Stimulated activated naive CD8-positive, alpha-beta T cell treated with anti-CD3 and anti-CD28 coated beads, Interleukin-15, Interleukin-2, amounts not matched to agents 100 U/mL and 50 U/mL, for 24 hours (primary cell): Measurements from ENCODE around the gene SLC26A2.
"Not testable (repeated sequence)": the region's sequence is repeated elsewhere in the genome, so short reads cannot be mapped to it uniquely, and the experiment has no call there.

Source experiments
- ATAC-seq: fragments of 150-1000 bp; cut with Tn5 transposase; one replicate; pipeline ENCODE4 v1.10.0; 2021
- DNase-seq: peaks from one replicate; pipeline ENCODE4 v3.0.0; 2021

The SLC26A2 gene

DNA sequence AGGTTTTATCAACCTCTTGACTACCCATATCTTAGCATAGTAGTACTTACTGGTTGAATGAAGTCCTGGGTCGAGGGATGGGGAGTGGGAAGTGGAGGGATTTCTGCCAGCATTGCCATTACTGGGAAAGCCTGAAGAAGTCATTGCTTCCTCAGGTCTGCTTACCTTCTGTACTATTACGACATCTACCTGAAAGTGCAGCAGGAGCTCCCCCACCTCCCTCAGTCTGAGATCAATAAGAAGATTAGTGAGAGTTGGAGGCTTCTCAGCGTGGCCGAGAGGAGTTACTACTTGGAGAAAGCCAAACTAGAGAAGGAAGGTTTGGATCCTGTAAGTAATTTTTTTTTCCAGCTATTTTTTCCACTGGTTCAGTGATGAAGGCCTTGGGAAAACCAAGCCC lies 45.8 kb downstream of the SLC26A2 start:
- ATAC-seq (no peak), DNase-seq (no peak)

DNA sequence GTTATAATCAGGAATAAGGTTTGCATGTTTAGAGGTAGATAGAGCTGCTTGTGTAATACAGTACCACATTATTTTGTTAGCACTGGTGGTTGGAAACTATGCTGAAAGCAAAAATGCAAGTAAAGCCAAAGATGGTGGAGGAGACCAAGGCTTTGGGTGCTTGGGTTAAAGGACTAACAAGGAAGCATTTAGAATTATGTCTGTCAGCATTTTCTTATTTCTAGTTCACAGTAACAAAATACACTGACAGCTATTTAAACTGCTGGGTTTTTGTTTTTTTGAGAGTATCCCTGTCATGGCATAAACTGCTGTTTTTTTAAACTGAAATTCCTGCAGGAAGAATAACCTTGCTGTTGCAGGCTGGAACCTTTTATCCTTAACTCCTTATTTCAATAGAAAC lies 46.5 kb downstream of the SLC26A2 start:
- DNase-seq (no peak), ATAC-seq (no peak)

DNA sequence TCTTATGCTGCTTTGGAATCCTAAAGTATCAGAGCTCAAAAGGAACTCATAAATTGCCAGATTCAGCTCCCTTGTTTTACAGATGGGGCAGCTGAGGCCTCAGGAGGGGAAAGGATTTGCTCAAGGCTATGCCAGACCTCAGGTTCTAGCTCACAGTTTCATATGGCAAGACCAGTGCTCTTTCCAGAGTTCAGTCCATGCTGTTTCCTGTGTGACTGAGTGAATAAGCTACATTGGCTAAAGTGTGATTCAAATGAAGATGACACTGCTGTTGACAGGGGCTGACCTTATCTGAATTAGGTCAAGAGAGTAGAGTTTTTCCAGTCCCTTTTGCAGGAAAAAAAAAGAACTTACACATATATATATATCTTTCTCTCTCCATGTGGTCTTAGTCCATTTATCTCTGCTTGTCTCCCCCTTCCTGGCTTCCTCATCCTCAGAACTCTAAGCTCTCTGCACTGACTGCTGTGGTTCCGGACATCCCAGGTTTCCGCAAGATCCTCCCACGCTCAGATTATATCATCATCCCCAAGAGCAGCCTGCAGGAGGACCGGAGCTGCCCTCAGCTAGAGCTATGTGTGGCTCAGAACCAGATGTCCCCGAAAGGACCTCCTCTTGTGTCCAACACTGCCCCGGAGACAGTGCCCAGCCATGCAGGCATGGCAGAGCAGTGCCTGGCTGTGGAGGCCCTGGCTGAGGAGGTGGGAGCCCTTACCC lies 49.3 kb downstream of the SLC26A2 start:
- ATAC-seq: peak; percentile 42
- DNase-seq: no peak

DNA sequence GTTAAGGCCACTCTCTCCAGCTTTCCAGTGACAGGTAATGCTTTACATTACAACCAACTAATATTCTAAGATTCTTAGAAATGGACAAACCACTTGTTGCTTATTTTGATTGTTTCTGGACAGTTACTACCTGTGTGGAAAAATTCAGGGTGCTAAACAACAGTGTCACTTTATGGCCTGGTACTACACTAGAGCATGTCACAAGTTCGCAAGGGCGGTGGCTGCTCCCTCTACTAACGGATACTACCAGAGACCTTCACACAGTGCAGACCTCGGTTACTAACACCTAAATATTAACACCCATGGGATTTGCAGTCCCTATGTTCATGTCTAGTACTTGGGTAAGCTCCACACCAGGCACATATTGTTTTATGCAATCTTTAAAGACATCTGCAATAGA lies 53.4 kb downstream of the SLC26A2 start:
- DNase-seq (no peak), ATAC-seq (no peak)

DNA sequence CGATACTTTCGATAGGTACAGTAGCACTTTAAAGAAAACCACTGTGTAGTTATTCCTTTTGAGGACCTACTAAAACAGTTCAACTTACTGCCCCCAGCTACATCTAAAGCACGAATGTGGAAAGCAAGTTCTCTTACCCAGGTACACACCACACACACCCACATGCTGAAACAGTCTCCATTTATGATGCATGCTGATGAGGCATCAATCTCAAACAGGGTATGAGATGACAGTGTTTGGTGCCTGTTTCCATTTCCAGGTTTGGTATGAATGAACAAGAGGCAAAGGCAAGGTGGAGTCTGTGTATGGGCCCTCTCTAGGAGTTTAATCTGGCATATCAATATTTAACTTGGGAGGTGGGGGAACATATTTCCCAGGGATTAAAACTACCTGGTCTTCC lies 53.9 kb downstream of the SLC26A2 start:
- no peak for ATAC-seq
- no peak for DNase-seq

DNA sequence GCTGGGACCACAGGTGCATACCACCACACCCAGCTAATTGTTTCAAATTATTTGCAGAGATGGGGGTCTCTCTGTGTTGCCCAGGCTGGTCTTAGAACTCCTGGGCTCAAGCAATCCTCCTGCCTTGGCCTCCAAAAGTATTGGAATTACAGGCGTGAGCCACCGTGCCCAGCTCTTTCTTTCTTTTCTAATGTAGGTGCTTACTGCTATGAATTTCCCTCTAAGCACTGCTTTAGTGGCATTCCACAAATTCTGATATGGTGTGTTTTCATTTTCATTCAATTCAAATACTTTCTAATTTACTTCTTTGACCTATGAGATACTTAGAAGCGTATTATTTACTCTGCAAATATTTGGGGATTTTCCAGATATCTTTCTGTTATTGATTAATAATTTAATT lies 54.9 kb downstream of the SLC26A2 start:
- no peak for ATAC-seq
- DNase-seq: no peak

DNA sequence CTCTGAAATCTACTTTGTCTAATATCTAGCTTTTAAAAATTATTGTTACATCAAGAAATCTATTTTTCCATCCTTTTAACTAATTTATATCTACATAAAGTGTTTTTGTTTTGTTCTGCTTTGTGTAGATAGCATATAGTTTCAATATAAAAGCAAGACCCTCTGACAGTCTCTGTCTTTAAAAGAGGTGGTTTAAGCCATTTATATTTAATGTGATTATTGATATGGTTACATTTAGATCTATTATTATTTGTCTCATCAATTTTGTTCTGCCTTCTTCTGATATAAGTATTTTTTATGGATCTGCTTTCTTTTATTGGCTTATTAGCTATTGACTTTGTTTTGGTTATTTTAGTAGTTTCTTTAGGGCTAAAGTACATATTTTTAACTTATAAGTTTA lies 56.0 kb downstream of the SLC26A2 start:
- no peak for ATAC-seq
- DNase-seq: no peak

DNA sequence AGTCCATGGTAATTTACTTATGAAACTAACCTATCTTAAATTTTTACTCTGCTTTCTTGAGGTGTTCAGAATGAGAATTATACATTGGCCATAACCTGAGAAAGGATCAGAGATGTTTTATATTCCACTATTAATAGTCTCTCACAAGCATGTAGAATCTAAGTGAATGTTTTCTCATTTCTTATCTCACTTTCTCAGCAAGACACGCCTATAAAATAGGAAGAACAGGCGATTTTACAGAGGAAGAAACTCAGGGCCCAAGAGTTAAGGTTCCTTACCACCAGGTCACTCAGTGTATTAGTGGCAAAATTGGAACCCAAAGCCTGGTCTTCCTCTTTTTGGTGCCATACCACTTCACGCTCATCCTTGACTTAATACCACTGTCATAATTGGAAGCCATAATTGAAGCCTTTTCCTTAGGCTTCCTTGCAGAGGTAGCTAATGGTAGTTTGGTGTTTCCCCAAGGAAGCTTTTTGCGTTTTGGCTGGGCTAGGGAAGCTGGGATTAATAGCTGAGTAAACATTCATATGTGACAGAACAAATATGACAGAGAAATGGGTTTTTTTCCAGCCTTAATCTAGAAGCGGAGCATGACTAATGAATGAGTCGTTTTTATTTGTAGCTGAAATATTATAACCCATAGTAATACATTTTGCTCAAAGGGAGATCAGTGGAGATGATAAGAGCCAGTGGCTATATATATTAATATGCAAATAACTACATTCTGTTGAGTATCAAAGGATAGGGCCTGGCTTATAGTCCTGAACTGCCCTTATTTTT lies 56.9 kb downstream of the SLC26A2 start:
- no peak for ATAC-seq

DNA sequence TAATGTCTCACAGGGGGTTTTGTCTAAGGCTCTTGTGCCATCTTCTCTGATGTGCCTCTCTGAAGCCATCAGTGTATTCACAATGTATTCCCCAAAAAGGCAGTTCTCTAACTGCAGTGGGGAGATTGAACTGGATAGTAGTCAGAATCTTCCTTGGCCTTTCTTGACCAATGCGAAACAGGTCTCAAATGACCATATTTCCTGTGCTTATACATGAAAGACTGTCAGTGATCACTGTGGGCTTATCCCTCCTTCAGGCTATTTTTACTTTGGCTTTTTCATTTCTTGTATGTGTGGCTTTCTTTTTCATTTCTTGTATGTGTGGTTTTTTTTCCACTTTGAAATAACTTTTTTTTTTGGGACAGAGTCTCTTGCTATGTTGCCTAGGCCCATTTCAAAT lies 59.7 kb downstream of the SLC26A2 start:
- DNase-seq (no peak), ATAC-seq (no peak)

More for the DNA sequence above, 56.9 kb downstream of the SLC26A2 start:
- no peak for DNase-seq

DNA sequence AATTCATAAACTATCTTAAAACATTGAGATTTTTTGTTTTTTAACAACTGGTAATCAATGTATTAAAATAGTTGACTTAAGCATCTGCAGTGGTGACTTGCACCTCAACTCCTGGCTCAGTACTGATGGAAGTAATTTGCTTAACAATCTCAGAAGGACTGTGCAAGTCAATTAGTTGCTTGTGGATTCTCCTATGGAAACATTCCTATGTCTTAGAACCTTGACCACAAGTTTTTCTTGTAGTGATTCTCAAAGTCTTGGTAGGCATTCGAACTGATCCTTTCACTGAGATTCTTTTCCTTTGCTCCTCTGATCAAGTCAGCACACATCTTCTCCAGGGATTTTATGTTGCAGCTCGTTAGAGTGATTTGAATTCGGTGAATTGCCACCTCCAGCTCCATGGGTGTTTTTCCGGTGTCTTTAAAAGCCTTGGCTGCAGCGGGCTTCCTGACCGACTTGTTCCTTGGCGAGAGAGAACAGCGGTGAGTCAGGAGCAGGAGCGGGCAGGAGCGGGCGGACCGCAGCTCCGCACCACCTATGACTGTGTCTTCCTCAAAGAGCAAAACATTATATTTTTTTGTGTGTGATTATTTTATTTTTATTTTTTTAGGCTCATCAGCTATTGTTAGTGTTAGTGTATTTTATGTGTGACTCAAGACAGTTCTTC lies 61.1 kb downstream of the SLC26A2 start:
- no peak for ATAC-seq
- no peak for DNase-seq

DNA sequence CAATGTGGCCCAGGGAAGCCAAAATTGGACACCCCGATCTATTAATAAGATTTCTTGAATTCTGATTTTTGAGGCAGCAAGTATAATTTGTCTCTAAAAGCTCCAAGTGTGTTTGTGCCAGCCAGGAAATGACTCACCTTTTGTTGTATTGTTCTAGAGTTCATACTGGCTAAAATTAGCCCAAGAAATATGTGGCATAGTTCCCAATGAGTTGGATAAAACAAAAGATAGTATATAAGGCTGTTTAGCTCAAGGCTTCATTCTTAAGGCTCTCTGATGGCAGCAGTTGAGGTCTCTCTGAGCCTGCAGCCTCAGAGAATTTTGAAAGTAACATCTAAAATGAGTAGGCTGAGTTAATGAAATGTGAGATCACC lies 61.6 kb downstream of the SLC26A2 start:
- DNase-seq (no peak), ATAC-seq (no peak)

DNA sequence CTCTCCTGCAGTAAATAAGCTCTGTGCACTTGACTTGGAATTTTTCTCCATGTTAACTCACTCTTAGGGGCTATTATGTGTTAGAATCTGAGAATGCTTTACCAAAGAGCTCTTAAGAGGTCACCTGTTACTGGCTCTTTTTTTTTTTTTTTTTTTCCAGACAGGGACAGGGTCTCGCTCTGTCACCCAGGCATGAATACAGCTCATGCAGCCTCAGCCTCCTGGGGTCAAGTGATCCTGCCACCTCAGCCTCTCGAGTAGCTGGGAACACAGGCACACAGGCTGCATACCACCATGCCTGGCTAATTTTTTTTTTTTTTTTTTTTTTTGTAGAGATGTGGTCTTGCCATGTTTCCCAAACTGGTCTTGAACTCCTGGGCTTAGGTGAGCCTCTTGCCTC lies 62.1 kb downstream of the SLC26A2 start:
- no peak for ATAC-seq
- no peak for DNase-seq

DNA sequence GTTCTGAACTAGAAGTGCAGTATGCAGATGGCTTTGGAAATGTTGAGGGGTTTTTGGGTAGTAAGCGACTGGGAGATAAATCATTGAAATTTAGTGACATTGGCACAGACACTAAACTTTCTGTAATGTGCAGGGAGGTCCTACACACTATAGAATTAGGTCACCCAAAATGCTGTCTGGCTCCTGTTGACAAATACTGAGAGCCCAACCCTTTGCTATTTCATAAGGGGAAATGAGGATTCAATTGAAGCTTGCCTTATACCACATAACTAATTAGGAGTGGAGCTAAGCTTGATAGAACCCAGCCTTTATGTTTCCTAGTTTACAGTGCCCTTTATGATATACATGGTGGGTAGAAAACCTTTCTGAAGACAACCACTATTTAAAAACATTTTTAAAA lies 62.6 kb downstream of the SLC26A2 start:
- ATAC-seq: no peak
- DNase-seq: no peak

DNA sequence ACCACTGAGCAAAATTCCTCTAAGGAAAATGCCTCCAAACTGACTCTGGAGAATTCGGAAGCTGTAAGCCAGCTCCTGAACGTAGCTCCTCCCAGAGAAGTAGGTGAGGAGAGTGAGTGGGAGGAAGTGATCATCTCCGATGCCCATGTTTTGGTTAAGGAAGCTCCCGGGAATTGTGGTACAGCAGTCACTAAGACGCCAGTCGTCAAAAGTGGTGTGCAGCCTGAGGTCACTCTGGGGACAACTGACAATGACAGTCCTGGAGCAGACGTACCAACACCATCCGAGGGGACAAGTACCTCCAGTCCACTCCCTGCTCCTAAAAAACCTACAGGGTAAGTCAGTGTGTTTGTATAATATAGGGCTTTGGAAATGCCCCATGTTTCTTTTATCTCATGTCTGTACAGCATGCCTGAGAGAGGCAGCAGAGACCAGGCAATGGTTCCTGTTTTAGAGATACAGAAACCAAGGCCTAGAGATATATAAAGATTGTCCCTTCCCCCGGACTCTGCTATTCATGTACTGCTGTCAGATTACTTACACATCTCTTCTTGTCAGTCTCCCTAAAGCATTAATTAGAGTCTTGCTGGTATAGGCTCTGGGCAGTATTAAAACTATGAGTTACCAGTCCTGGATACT lies 63.9 kb downstream of the SLC26A2 start:
- no peak for ATAC-seq
- DNase-seq: no peak

DNA sequence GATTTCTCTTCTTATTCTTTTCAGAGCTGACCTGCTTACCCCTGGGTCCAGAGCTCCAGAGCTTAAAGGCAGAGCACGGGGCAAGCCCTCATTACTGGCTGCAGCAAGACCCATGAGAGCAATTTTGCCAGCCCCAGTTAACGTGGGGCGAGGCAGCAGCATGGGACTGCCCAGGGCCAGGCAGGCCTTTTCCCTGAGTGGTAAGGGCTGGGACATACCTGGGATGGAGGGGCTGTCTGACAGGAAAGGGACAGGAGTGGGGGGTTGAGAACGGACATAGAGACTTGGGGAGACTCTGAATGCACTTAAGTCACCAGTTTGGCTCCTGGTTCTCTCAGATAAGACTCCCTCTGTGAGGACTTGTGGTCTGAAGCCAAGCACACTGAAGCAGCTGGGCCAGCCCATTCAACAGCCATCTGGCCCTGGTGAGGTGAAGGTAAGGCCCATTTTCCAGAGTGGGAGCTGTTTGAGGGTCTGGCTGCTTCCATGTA lies 66.2 kb downstream of the SLC26A2 start:
- no peak for DNase-seq
- no peak for ATAC-seq

DNA sequence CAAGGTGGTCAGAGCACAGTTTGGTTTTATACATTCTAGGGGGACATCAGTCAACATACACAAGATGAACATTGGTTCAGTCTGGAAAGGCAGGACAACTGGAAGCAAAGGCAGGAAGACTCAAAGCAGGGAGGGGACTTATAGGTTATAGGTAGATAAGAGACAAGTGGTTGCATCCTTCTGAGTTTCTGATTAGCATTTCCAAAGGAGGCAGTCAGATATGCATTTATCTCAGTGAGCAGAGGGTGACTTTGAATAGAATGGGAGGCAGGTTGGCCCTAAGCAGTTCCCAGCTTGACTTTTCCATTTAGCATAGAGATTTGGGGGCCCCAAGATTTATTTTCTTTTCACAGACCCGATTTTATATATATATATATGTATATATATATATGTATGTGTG lies 67.5 kb downstream of the SLC26A2 start:
- not testable (repeated sequence) for ATAC-seq, DNase-seq

DNA sequence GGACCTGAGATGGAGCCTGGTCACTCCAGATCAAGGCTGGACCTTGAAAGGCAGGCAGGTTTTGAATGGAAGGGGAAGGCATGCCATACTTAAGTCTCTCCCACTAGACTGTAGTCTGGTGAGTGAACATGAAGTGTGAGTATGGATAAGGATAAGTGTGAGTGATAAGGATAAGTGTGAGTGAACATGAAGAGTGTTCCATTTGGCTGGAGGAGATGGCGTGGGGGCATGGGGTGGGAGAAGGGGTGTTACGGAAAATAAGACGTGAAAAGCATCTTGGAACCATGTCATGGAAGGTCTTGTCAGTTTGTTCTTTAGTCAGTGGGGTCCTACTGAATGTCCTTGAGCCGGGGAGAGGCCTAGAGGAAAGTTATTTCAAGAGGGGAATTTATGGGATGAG lies 72.8 kb downstream of the SLC26A2 start:
- DNase-seq (no peak), ATAC-seq (no peak)

DNA sequence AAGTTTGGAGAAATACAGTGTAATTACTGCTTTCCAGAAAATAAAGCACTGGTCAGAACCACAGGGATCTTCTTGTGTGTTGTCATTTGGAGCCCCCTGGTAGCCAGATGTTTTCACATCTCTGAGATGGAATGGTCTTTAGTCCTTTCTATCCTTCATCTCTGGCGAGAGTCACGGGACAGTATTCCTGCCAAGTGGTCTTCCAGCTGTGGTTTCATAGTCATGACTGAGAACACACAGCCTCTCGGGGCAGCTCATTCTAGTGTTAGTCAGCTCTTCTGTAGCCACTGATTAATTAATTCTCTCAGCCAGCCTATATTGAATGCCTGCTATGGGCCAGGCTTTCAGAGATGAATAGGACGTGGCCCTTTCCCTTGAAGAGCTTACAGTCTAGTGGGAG lies 74.1 kb downstream of the SLC26A2 start:
- ATAC-seq (no peak), DNase-seq (no peak)

DNA sequence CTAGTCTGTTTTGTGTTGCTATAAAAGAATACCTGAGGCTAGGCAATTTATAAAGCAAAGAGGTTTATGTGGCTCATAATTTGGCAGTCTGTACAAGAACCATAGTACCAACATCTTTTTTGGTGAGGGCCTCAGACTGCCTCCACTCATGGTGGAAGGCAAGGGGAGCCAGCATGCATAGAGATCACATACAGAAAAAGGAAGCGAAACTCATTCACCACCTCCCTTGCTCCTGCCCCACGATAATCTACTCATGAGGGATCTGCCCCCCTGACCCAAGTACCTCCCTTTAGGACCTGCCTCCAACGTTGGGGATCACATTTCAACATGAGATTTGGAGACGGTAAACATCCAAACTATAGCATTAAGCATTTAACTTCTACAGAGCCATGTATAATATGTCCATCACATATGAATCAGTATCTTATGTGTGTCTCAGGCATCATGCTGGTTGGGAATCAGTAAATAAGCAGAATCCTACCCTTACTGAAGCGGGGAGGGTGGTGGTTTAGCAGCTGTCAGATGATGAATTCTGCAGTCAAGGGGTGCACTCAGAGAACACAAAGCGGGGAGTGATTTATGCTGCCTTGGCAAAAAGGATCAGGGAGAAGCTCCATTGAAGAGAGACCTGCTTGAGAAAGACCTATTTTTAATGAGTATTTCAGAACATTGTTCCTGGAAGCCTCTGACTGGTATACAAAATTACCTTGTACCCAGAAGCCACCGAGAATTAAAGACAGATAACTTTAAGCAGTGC lies 74.8 kb downstream of the SLC26A2 start:
- ATAC-seq (peak; percentile 49), DNase-seq (no peak)

DNA sequence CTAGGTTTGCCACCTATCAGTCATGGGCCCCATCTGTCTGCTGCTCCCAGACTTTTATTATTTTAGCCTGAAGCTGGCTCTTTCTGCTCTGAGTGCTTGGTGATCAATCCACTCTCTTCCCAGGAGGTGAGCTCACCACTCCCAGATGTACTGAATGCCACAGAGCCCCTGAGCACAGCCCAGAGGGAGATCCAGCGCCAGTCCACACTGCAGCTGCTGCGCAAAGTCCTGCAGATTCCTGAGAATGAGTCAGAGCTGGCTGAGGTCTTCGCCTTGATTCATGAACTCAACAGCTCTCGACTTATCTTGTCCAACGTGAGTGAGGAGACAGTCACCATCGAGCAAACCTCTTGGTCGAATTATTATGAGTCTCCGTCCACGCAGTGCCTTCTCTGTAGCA lies 76.0 kb downstream of the SLC26A2 start:
- no peak for ATAC-seq
- DNase-seq: no peak
